A673 (cell line): ENCODE results near the gene PPP2R5D.

Experiments
- EZH2 ChIP-seq: fragments of 200-600 bp; sonication (generic); IDR thresholded peaks from 2 replicates; pipeline ENCODE4 v1.6.1; 2017; ENCODE audit warnings: borderline replicate concordance, low read depth, mild to moderate bottlenecking, mixed read lengths, antibody characterized with exemption, low read length; ENCODE audit not compliant: poor library complexity, severe bottlenecking
- TF ChIP-seq, protein P1 (sequence below): fragments of 300-800, 200-600 bp; sonication (generic); conservative IDR thresholded peaks from 2 replicates; pipeline ENCODE4 v1.5.1; 2017; ENCODE audit warnings: low read depth, mild to moderate bottlenecking, antibody characterized with exemption, low read length, moderate library complexity, mixed read lengths

DNA sequence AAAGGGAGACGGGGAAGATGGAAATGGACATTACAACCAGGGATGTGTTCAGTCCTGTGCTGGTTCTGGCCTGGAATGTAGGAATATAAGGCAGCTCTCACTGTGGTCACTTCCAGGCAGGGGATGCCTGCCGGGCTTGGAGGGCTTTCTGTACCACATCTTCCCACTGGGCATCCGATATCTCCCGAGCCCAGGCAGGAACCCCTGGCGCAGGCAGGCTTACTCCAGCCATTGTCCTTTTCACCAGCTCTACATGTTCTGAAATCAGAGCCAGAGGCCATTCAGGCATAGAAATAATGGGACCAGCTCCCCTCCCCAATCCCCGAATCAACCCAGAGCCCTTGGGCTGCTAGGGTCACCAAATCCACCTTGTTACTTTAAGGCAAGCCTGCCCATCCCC lies 28.0 kb downstream of the PPP2R5D start:
- TF ChIP-seq, protein P1, sequence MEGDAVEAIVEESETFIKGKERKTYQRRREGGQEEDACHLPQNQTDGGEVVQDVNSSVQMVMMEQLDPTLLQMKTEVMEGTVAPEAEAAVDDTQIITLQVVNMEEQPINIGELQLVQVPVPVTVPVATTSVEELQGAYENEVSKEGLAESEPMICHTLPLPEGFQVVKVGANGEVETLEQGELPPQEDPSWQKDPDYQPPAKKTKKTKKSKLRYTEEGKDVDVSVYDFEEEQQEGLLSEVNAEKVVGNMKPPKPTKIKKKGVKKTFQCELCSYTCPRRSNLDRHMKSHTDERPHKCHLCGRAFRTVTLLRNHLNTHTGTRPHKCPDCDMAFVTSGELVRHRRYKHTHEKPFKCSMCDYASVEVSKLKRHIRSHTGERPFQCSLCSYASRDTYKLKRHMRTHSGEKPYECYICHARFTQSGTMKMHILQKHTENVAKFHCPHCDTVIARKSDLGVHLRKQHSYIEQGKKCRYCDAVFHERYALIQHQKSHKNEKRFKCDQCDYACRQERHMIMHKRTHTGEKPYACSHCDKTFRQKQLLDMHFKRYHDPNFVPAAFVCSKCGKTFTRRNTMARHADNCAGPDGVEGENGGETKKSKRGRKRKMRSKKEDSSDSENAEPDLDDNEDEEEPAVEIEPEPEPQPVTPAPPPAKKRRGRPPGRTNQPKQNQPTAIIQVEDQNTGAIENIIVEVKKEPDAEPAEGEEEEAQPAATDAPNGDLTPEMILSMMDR, result no peak
- no peak for TF ChIP-seq EZH2
